Muscle of leg (tissue), 11 donors: ENCODE results near the gene SSTR5. TPM values are rescaled to one million over a fixed set of nuclear protein-coding genes. Genes with fewer than 3 reads are reported as not detected.
"Not testable (repeated sequence)": the region's sequence is repeated elsewhere in the genome, so short reads cannot be mapped to it uniquely, and the experiment has no call there.

Source experiments
- DNase-seq: peaks from one replicate; pipeline ENCODE4 v3.0.0; 2013
- H3K27ac ChIP-seq: one replicate; pipeline ENCODE4 v1.5.1; 2013; ENCODE audit warnings: mild to moderate bottlenecking, low read length, control low read depth
- H3K27me3 ChIP-seq: one replicate; pipeline ENCODE4 v1.6.1; 2013; ENCODE audit warnings: low read length; ENCODE audit not compliant: control insufficient read depth, insufficient read depth
- H3K36me3 ChIP-seq: one replicate; pipeline ENCODE4 v1.6.1; 2013; ENCODE audit warnings: low read length; ENCODE audit not compliant: control insufficient read depth, insufficient read depth
- H3K4me1 ChIP-seq: one replicate; pipeline ENCODE4 v1.6.1; 2013; ENCODE audit warnings: low read length; ENCODE audit not compliant: control insufficient read depth, insufficient read depth
- H3K4me3 ChIP-seq: one replicate; pipeline ENCODE4 v1.5.1; 2013; ENCODE audit warnings: low read length, control low read depth
- H3K9me3 ChIP-seq: replicated peaks from 2 replicates; pipeline ENCODE4 v1.6.1; 2013; ENCODE audit warnings: low read depth, low read length; ENCODE audit not compliant: control insufficient read depth
- WGBS: methylation state at CpG from one replicate; pipeline ENCODE4 v1.1.5; 2013; ENCODE audit warnings: missing lambda C conversion rate; ENCODE audit not compliant: insufficient coverage; 5-methylcytosine and 5-hydroxymethylcytosine counted together
- polyA plus RNA-seq, 8 donors: library from polyadenylated mRNA; unstranded; fragments of 120-200 nt; gene quantifications; one replicate each; pipeline versions ENCODE4 v1.2.1 to v1.2.3, GENCODE V29; 2013; ENCODE audit warnings: inconsistent platforms in 1 of 8, low replicate concordance in 1 of 8; ENCODE audit not compliant: insufficient read length in 8 of 8, insufficient read depth in 1 of 8
- total RNA-seq: library from RNA; stranded (reverse); fragments of 120-200 nt; gene quantifications from one replicate; pipeline ENCODE4 v1.2.4, GENCODE V29; 2013

Gene SSTR5
- total and polyA plus RNA-seq, 9 donors = 0.08 to 0.13 (median 0.10) TPM; not detected in 6

DNA sequence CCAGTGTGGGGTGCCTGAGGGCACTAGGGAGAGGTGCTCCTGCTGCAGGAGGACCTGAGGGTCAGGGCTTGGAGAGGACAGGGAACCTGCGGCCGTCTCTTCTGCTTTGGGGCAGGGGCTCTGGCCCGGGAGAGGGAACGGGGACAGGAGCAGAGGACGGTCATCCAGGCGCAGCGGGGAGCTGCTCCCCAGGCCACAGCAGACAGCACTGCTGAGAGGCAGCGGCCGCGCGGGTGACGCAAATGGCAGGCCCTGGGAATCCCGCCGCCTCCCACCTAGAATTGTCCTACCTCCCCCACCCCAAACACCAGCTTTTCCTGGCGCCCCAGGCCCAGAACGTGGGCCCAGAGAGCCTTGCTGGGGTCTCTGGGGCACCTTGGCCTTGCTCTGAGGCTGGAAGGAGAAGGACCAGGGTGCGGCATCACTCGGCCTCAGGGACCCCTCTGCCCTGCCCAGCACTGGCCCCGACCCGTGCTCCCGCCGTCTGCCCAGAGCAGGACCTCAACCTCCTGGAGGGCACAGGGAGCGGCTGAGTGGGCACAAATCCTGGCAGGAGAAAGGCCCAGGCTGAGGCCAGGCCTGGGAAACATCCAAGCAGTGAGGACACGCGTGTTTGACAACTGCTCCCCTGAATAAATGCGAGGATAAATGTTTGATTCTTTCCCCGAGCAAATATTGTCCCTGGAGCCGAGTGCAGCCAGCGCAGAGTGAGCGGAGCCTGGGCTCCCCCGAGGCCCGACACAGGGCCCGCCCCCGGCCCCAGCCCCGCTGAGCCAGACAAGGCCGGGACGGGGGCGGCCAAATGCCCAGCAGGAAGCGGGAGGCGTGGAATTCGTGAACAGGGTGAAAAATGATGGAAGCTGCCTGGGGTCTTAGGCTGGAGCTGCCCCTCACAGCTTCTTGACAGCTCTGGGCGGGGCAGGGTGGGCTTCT lies 8.5 kb downstream of the SSTR5 start:
- no peak overlapping the region for H3K4me3 ChIP-seq
- H3K27ac ChIP-seq = no peak overlapping the region
- H3K9me3 ChIP-seq = peaks cover 18% of the 10 kb centered on the region
- 36% methylated on average over 33 of the region's 42 CpGs for WGBS
- peaks cover 7% of the 10 kb centered on the region for H3K4me1 ChIP-seq
- H3K27me3 ChIP-seq = peaks cover 79% of the 10 kb centered on the region
- H3K36me3 ChIP-seq = no peaks in the 10 kb centered on the region
- no peak for DNase-seq

DNA sequence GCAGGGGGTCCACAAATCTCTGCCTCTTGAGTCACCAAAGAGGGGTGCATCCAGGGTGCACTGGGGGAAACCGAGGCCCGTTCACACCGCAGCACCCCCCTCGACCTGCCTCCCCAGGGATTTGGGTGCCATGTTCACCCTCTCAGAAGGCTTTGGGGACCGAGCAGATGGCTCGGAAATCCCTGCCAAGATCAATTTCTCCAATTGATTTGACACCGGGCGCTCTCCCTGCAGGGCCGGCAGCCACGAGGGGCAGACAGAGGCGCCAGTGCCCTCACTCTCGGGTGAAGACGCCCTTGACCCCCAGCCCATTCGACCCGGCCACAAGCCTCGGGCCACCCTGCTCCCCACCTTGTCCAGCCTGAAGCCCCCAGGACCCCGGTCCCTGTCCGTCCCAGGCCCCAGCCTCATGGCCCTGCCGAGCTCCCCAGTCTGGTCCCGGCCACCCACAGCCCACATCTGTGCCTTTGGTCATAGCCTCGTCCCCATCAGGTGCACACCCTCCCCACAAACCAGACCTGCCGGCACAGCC lies 9.3 kb downstream of the SSTR5 start:
- peaks cover 18% of the 10 kb centered on the region for H3K9me3 ChIP-seq
- WGBS = 75% methylated on average over 19 of the region's 22 CpGs
- no peaks in the 10 kb centered on the region for H3K36me3 ChIP-seq
- no peak overlapping the region for H3K27ac ChIP-seq
- H3K4me3 ChIP-seq = no peak overlapping the region
- peaks cover 7% of the 10 kb centered on the region for H3K4me1 ChIP-seq
- peaks cover 74% of the 10 kb centered on the region for H3K27me3 ChIP-seq
- no peak for DNase-seq

DNA sequence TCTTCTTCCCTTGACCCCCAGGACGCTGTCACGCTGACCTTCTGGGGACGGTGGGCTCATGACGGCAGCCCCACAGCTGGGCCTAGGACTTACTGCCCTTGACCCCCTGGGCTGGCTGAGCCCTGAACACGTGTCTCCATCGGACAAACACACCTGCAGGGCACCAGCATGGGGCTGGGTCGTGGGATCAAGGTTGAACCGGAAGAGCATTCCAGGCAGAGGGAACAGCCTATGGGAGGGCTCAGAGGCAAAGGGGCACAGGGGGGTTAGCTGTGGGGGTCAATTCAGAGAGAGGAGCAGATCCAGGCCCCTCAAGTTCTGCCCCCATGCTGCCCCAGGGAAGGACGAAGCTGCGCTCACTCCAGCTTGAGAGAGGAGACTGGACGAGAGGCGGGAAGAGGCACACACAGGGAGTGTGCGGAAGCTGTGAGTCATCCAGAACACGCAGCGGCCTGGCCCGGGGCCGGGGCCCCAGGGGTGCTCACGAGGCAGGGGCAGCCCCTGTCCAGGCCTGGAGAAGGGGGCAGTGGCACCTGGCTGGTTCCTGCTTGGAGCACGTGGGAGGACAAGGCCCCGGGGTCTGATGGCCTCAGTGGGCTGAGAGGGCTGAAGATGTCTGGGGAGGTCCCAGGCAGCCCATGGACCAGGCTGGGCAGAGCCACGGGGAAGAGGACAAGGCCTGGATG lies 9.9 kb downstream of the SSTR5 start:
- H3K27ac ChIP-seq = no peak overlapping the region
- peaks cover 7% of the 10 kb centered on the region for H3K4me1 ChIP-seq
- 50% methylated on average over 21 of the region's 21 CpGs for WGBS
- peaks cover 69% of the 10 kb centered on the region for H3K27me3 ChIP-seq
- no peak overlapping the region for H3K4me3 ChIP-seq
- peaks cover 18% of the 10 kb centered on the region for H3K9me3 ChIP-seq
- no peaks in the 10 kb centered on the region for H3K36me3 ChIP-seq
- DNase-seq = peak; percentile 27

DNA sequence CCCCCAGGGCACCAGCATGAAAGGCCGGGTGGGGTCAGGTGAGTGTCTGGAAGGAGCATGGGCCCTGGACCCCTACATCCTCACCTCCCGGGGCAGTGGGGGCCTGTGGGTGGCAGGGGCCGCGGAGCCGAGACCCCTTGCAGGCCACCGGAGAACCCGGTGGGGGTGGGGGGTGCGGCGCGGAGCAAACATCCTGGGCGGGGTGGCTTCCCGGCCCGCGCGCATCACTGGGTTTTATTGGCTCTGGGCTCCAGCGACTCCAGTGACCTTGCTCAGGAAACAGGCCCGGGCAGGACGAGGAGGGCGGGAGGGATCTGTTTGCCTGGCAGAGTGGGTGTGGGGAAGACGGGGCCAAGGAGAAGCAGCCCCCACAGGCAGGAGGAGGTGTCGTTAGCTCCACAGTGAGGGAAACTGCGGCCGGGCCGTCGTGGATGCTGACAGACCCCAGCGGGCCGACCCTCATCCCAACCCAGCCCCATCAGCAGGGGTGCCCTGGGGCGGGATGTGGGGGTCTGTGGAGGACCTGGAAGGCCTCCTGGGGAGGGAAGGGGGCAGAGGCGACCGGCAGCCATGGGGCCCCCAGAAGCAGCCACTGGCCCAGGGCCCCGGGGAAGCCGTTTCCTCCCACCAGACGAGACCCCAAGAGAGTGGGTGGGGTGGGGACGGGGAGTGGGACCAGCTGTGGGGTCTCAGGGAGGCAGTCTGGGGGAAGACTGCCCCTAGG lies 10.6 kb downstream of the SSTR5 start:
- Histone ChIP-seq H3K36me3 (no peaks in the 10 kb centered on the region), H3K4me1 (peaks cover 7% of the 10 kb centered on the region), H3K4me3 (no peak overlapping the region), H3K27ac (no peak overlapping the region), H3K27me3 (peaks cover 69% of the 10 kb centered on the region), H3K9me3 (peaks cover 18% of the 10 kb centered on the region)
- WGBS = 23% methylated on average over 20 of the region's 34 CpGs
- no peak for DNase-seq

DNA sequence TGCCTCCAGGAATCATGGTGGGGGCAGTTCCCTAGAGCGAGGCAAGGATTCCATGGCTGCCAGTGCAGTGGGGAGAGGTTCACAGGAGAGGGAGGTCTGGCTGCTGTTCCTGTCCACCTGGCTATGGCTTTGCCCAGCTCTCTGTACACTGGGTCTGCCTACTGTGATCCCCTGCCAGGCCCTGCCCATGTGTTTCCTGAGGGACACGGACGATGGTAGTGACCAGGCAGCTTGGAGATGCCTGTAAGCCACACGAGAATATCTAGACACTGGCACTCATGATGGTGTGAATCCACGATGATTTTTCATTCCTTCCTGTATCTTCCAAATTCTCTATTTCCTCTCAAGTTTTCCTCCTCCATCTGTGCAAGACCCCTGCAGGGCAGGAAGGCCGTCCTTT lies 12.4 kb downstream of the SSTR5 start:
- peaks cover 18% of the 10 kb centered on the region for H3K9me3 ChIP-seq
- peaks cover 5% of the 10 kb centered on the region for H3K4me1 ChIP-seq
- no peak for DNase-seq
- WGBS = 90% methylated on average over 5 of the region's 6 CpGs
- H3K27me3 ChIP-seq = peaks cover 75% of the 10 kb centered on the region
- H3K36me3 ChIP-seq = no peaks in the 10 kb centered on the region
- no peak overlapping the region for H3K27ac ChIP-seq
- no peak overlapping the region for H3K4me3 ChIP-seq

DNA sequence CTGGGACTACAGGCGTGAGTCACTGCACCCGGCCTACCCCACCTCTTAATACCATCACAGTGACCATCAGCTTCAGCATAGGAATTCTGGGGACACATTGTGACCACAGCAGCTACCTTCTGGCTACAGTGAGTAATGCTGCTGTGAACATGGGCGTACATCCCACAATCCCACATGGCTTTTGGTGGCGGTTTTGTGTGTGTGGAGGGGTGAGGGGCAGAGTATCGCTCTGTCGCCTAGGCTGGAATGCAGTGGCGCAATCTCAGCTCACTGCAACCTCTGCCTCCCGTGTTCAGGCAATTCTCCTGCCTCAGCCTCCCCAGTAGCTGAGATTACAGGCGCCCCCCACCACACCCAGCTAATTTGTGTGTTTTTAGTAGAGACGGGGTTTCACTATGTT lies 13.9 kb downstream of the SSTR5 start:
- H3K27ac ChIP-seq, H3K36me3 ChIP-seq, DNase-seq, H3K4me3 ChIP-seq: not testable (repeated sequence)
- peaks cover 72% of the 10 kb centered on the region for H3K27me3 ChIP-seq
- H3K9me3 ChIP-seq = peaks cover 18% of the 10 kb centered on the region
- H3K4me1 ChIP-seq = peaks cover 20% of the 10 kb centered on the region
- WGBS = no CpG with 5 or more reads among the region's 10 CpGs

DNA sequence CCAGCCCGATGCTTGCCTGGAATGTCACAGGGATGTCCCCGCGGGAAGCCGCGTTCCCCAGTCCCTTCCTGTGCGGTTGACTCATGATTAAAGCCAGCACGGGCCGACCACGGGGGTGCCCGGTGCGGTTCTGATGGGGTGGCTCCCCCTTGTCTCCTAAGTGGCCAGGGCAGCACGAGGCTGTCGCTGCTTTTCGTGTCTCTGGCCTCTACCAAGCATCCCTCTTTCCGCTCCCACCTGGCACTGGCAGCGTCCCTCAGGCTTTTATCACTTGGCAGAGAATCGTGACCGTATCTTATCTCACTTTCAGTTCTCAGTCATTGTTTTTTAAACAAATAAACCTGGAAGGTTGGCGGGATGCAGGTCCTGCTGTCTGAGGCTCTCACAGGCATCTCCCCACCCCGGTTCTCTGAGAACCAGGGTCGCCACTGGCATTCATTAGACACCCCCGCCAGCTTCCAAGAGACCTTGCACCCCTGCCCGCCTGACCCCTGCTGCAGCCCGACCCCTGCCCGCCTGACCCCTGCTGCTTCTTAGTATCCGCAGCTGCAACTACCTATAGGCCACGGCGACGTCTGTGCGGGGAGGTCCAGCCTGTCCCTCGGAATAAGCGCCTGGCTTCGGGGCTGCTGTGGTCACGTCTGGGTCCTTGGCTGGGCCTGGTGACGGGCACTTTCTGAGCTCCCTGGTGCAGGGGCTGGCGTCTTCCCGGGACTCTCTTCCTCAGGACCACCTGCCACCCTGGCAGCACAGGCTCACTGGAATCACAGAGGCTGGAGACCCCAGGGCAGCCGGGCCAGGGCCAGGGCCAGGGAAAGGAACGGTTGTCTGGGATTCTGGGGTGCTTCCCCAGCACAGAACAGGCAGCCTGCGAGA lies 16.0 kb downstream of the SSTR5 start:
- peaks cover 51% of the 10 kb centered on the region for H3K27me3 ChIP-seq
- H3K9me3 ChIP-seq = peaks cover 18% of the 10 kb centered on the region
- no peak overlapping the region for H3K4me3 ChIP-seq
- no peaks in the 10 kb centered on the region for H3K36me3 ChIP-seq
- no peak for DNase-seq
- H3K4me1 ChIP-seq = peaks cover 20% of the 10 kb centered on the region
- no peak overlapping the region for H3K27ac ChIP-seq
- 68% methylated on average over 40 of the region's 40 CpGs for WGBS

DNA sequence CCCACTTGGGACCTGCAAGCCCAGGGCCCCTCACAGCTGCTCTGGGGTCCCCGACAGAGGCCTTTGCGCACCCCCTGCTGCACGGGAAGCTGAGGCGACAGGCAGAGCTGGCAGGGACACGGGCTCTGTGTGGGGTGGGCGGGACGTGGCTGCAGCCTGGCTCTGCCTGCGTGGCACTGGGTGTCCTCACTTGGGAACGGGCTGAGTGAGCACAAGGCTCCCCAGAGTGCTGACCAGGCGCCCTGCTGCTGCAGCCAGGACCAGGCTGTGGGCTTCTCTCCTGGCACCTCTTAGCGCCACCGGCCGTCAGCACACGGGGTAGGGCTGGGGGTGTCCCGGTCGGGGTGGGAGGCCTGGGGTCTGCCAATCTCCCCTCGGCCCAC lies 16.9 kb downstream of the SSTR5 start:
- Histone ChIP-seq H3K27me3 (peaks cover 45% of the 10 kb centered on the region), H3K4me3 (no peak overlapping the region), H3K9me3 (peaks cover 14% of the 10 kb centered on the region), H3K36me3 (no peaks in the 10 kb centered on the region), H3K27ac (no peak overlapping the region), H3K4me1 (peaks cover 20% of the 10 kb centered on the region)
- WGBS = 72% methylated on average over 12 of the region's 17 CpGs
- DNase-seq = no peak

DNA sequence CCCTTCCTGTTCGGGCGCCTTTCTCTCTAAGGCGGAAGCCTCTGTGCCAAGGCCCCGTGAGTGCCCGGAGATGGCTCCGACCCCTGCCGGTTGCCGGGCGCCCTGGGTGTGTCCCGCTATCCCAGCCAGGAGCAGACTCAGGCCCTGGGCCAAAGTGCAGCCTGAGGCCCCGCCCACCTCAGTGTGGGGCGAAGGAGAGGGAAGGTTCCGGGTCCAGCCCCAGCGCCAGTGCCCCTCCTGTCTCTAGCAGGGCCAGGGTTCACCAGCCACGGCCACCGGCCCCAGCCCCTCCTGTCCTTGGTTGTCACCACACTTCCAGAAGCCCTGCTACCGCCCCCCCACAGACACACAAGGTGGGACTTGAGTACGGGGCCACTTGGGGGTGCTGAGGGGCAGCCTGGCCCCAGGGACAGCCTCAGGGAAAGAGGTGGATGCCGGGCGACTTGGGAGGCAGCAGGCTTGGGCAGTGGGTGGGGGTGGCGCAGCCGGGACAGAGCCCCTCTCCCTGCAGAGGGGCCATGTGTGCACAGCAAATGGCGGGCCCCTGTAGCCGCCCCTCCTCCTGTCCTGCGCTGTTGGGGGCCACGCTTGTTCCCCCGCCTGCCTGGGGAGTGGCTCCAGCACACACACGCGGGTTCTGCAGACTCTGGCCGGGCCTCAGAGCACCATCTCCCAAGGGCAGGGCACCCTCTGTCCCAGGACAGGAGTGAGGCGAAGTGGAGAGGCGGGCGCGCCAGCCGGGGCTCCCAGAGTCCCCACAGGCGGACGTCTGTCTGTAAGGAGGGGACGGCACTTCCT lies 17.5 kb downstream of the SSTR5 start:
- DNase-seq = peak; percentile 24
- no peaks in the 10 kb centered on the region for H3K36me3 ChIP-seq
- H3K27me3 ChIP-seq = peaks cover 41% of the 10 kb centered on the region
- WGBS = 31% methylated on average over 31 of the region's 38 CpGs
- peaks cover 20% of the 10 kb centered on the region for H3K4me1 ChIP-seq
- no peak overlapping the region for H3K4me3 ChIP-seq
- H3K27ac ChIP-seq = no peak overlapping the region
- peaks cover 8% of the 10 kb centered on the region for H3K9me3 ChIP-seq
